Activated CD4-positive, alpha-beta T cell treated with anti-CD3 and anti-CD28 coated beads for 4 hours (primary cell): Measurements from ENCODE around the gene CMPK2.
"Not testable (repeated sequence)": the region's sequence is repeated elsewhere in the genome, so short reads cannot be mapped to it uniquely, and the experiment has no call there.

ENCODE experiments used
- DNase-seq, 2 donors: peaks; one replicate each; pipeline ENCODE4 v3.0.0-alpha.2; 2020

Gene CMPK2

GRCh38 chr2:6865346-6866274, at the start of gene CMPK2:
CMPK2 (minus strand) TSS chr2:6865907; CDS start chr2:6865696, 211 bp downstream.
- DNase-seq: peak; percentile 65 to 77

GRCh38 chr2:6915399-6915798, 49.7 kb upstream of the CMPK2 start:
- no peak for DNase-seq

GRCh38 chr2:6914828-6915227, 49.1 kb upstream of the CMPK2 start:
- DNase-seq: peak; percentile 33 to 38

- DNase-seq: peak; percentile 61 to 64
Measured at GRCh38 chr2:6913415-6914157, 47.9 kb upstream of the CMPK2 start.

- DNase-seq: no peak
Measured at GRCh38 chr2:6911721-6912120, 46.0 kb upstream of the CMPK2 start.

GRCh38 chr2:6909431-6910385, 44.0 kb upstream of the CMPK2 start:
- peak; percentile 31 to 37 for DNase-seq

GRCh38 chr2:6908291-6908690, 42.6 kb upstream of the CMPK2 start:
- DNase-seq: no peak

GRCh38 chr2:6906165-6906741, 40.5 kb upstream of the CMPK2 start:
- no peak for DNase-seq

GRCh38 chr2:6905668-6906067, 40.0 kb upstream of the CMPK2 start:
- DNase-seq: no peak

- DNase-seq: not testable (repeated sequence)
Measured at GRCh38 chr2:6902581-6902980, 36.9 kb upstream of the CMPK2 start.

GRCh38 chr2:6896930-6897759, 31.4 kb upstream of the CMPK2 start:
- DNase-seq: no peak

GRCh38 chr2:6893876-6894482, 28.3 kb upstream of the CMPK2 start:
- no peak for DNase-seq

GRCh38 chr2:6888724-6889123, 23.0 kb upstream of the CMPK2 start:
- DNase-seq: no peak

GRCh38 chr2:6887751-6888192, 22.1 kb upstream of the CMPK2 start:
- no peak for DNase-seq

GRCh38 chr2:6885968-6886367, 20.3 kb upstream of the CMPK2 start:
- no peak for DNase-seq

GRCh38 chr2:6885551-6885950, 19.8 kb upstream of the CMPK2 start:
- no peak for DNase-seq

- no peak for DNase-seq
Measured at GRCh38 chr2:6883448-6884122, 17.9 kb upstream of the CMPK2 start.

GRCh38 chr2:6881516-6881915, 15.8 kb upstream of the CMPK2 start:
- DNase-seq: no peak

GRCh38 chr2:6881046-6881445, 15.3 kb upstream of the CMPK2 start:
- DNase-seq: no peak

- peak in 1 of 2 donors; percentile 18 for DNase-seq
Measured at GRCh38 chr2:6880200-6880733, 14.6 kb upstream of the CMPK2 start.
